ENCODE data around the gene ANKH.

DNA sequence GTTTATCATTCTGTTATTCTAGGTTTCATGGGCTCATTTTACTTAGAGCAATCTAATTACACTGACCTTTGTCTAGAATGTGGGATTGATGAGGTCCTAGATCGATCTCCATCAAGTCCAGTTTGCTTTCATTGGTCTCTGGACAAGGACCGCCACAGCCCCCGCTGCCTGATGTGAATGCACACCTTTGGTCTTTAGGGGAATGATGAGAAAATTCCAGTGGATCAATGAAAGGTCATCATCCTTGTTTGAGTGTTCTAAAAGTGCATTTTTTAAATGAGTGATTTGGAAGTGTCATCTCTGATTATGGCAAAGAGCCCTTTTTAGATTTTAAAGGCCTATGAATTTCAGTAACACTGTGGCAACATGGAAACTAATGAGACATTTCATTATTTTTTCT, 2.2 kb upstream of the ANKH start:
- TF ChIP-seq, protein P1, sequence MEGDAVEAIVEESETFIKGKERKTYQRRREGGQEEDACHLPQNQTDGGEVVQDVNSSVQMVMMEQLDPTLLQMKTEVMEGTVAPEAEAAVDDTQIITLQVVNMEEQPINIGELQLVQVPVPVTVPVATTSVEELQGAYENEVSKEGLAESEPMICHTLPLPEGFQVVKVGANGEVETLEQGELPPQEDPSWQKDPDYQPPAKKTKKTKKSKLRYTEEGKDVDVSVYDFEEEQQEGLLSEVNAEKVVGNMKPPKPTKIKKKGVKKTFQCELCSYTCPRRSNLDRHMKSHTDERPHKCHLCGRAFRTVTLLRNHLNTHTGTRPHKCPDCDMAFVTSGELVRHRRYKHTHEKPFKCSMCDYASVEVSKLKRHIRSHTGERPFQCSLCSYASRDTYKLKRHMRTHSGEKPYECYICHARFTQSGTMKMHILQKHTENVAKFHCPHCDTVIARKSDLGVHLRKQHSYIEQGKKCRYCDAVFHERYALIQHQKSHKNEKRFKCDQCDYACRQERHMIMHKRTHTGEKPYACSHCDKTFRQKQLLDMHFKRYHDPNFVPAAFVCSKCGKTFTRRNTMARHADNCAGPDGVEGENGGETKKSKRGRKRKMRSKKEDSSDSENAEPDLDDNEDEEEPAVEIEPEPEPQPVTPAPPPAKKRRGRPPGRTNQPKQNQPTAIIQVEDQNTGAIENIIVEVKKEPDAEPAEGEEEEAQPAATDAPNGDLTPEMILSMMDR (IDR thresholded peaks at IDR 0.05), result no peak
- TF ChIP-seq EZH2 (IDR thresholded peaks at IDR 0.05) (no peak), EZH2phosphoT487 (IDR thresholded peaks at IDR 0.05) (no peak)

Data from neural progenitor cell (in vitro differentiated cells).